Kidney (tissue), 14 donors: ENCODE data around the gene PHEX. TPM values are rescaled to one million over a fixed set of nuclear protein-coding genes. Genes with fewer than 3 reads are reported as not detected.

Experiments used
- DNase-seq, 5 donors: peaks; one replicate each; pipeline ENCODE4 v3.0.0-alpha.2; 2013 to 2020
- FAIRE-seq: peaks from 2 replicates; lab custom pipeline; 2012; peaks lifted over from hg19 to GRCh38; lab: Jason Lieb, UNC
- H3K27ac ChIP-seq, 2 donors: one replicate each; pipeline ENCODE4 v1.7.0; 2013; ENCODE audit warnings: low read depth in 2 of 2, low read length in 2 of 2, inconsistent platforms in 1 of 2
- H3K27me3 ChIP-seq: one replicate; pipeline ENCODE4 v1.7.1; 2013; ENCODE audit warnings: low read length, inconsistent platforms; ENCODE audit not compliant: control insufficient read depth, insufficient read depth
- H3K36me3 ChIP-seq, 3 donors: one replicate each; pipeline versions ENCODE4 v1.7.0 to v1.7.1; 2013; ENCODE audit warnings: low read length in 3 of 3, control low read depth in 1 of 3, inconsistent platforms in 1 of 3; ENCODE audit not compliant: insufficient read depth in 3 of 3, control insufficient read depth in 2 of 3
- H3K4me1 ChIP-seq, 3 donors: one replicate each; pipeline versions ENCODE4 v1.7.0 to v1.7.1; 2013; ENCODE audit warnings: low read length in 3 of 3, inconsistent platforms in 1 of 3, low read depth in 1 of 3; ENCODE audit not compliant: control insufficient read depth in 2 of 3, insufficient read depth in 2 of 3
- H3K4me3 ChIP-seq, 3 donors: one replicate each; pipeline versions ENCODE4 v1.7.0 to v1.8.1; 2013; ENCODE audit warnings: low read length in 3 of 3, control low read depth in 1 of 3, inconsistent platforms in 1 of 3
- H3K9ac ChIP-seq, 3 donors: one replicate each; pipeline versions ENCODE4 v1.7.0 to v1.7.1; 2013; ENCODE audit warnings: low read length in 3 of 3, control low read depth in 1 of 3, inconsistent platforms in 1 of 3
- H3K9me3 ChIP-seq, 3 donors: one replicate each; pipeline versions ENCODE4 v1.7.0 to v1.7.1; 2013; ENCODE audit warnings: low read length in 3 of 3, control low read depth in 1 of 3, inconsistent platforms in 1 of 3; ENCODE audit not compliant: control insufficient read depth in 2 of 3, insufficient read depth in 1 of 3
- intact Hi-C: fragments of 100-400 bp; cut with DNase I; formaldehyde crosslinking; loops from one replicate; pipeline ENCODE4 v1.11.1; 2022
- polyA plus RNA-seq: library from polyadenylated mRNA; stranded (reverse); fragments of 350-450 nt; fragmentation: Illumina TruSeq; extraction: RNeasy Lipid Tissue Mini Kit (QIAGEN cat#74804); gene quantifications from one replicate; pipeline ENCODE4 v1.2.3, GENCODE V29; 2014; ENCODE audit warnings: low read depth, low replicate concordance; ENCODE audit not compliant: insufficient read depth
- total RNA-seq: library from RNA; stranded (reverse); fragmentation: NEBNext Ultra II Directional; extraction: Animal tissue kit (Norgen Biotek cat#: 25700); gene quantifications from one replicate; pipeline ENCODE4 v1.2.1, GENCODE V29; 2021
- TF ChIP-seq, protein P1 (sequence below): IDR thresholded peaks from 3 replicates; pipeline ENCODE4 v1.5.1; 2012; ENCODE audit warnings: mild to moderate bottlenecking, moderate library complexity, borderline replicate concordance; ENCODE audit not compliant: insufficient read depth; ENCODE audit errors: extremely low read depth
- donor health status: control.
- donor health status: control.
- donor health status: control.
- donor health status: control.
- donor health status: control.
- donor health status: DM: yes; HTN: yes; CAD: no.
- donor health status: Normal renal cell carcinoma (clear cell type).

The PHEX gene
- total and polyA plus RNA-seq, 2 donors from 2014 or later = 0.19 to 0.25 TPM

DNA sequence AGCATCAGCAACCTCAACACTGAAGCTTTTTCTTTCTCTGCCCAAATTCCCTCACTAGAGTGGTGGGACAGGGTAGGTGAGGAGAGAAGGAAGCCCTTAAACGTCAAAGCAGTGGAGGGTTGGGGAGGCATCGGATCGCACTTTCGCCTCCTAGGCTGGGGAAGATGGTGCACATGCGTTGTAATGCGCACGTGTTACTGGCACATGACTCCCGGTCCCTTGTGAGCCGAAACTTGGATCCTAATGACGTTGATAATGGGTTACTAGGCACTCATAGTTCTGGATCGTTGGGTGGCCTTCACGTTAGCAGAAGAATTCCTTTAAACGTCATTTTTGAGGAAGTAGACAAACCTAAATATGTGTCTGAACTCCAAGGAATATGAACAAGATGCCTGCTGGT lies 240.5 kb downstream of the PHEX start, which contains the start of gene CBLL2:
Gene CBLL2, plus strand, starts transcription at position 301 of the 400 bp plus-strand sequence. Its CDS starts 79 bp downstream, at position 380.
- no peaks in the 10 kb centered on the region for H3K4me1 ChIP-seq
- intact Hi-C loops = no loop called here
- H3K27ac ChIP-seq = no peak within 1 kb of the TSS
- TF ChIP-seq, protein P1, sequence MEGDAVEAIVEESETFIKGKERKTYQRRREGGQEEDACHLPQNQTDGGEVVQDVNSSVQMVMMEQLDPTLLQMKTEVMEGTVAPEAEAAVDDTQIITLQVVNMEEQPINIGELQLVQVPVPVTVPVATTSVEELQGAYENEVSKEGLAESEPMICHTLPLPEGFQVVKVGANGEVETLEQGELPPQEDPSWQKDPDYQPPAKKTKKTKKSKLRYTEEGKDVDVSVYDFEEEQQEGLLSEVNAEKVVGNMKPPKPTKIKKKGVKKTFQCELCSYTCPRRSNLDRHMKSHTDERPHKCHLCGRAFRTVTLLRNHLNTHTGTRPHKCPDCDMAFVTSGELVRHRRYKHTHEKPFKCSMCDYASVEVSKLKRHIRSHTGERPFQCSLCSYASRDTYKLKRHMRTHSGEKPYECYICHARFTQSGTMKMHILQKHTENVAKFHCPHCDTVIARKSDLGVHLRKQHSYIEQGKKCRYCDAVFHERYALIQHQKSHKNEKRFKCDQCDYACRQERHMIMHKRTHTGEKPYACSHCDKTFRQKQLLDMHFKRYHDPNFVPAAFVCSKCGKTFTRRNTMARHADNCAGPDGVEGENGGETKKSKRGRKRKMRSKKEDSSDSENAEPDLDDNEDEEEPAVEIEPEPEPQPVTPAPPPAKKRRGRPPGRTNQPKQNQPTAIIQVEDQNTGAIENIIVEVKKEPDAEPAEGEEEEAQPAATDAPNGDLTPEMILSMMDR = no peak
- no peaks in the 10 kb centered on the region for H3K27me3 ChIP-seq
- H3K9ac ChIP-seq = no peak within 1 kb of the TSS
- DNase-seq (no peak), FAIRE-seq (no peak)
- no peak within 1 kb of the TSS for H3K4me3 ChIP-seq
- no peaks in the 10 kb centered on the region for H3K36me3 ChIP-seq
- no peaks in the 10 kb centered on the region for H3K9me3 ChIP-seq

GRCh38 chrX:22273714-22274317 lies 241.7 kb downstream of the PHEX start:
- Histone ChIP-seq H3K36me3 (no peaks in the 10 kb centered on the region), H3K4me3 (no peak overlapping the region), H3K27ac (no peak overlapping the region), H3K27me3 (no peaks in the 10 kb centered on the region), H3K9me3 (no peaks in the 10 kb centered on the region), H3K4me1 (no peaks in the 10 kb centered on the region), H3K9ac (no peak overlapping the region)
- DNase-seq (no peak), FAIRE-seq (no peak)
- TF ChIP-seq, protein P1 = no peak
- intact Hi-C loops = no loop called here

- no peaks in the 10 kb centered on the region for H3K36me3 ChIP-seq
- DNase-seq = no peak
- FAIRE-seq = no peak
- no peaks in the 10 kb centered on the region for H3K27me3 ChIP-seq
- H3K27ac ChIP-seq = no peak overlapping the region
- H3K9ac ChIP-seq = no peak overlapping the region
- TF ChIP-seq, protein P1 = no peak
- peaks cover 0 to 1% (median 0%) of the 10 kb centered on the region in 3 donors for H3K9me3 ChIP-seq
- H3K4me1 ChIP-seq = no peaks in the 10 kb centered on the region
- intact Hi-C loops = no loop called here
- no peak overlapping the region for H3K4me3 ChIP-seq
Observed at GRCh38 chrX:22276781-22277180, 244.7 kb downstream of the PHEX start.
